HL-60 (cell line): ENCODE results near the gene CYB561D2.

Source experiments
- GABPA ChIP-seq: IDR thresholded peaks from 2 replicates; pipeline ENCODE4 v1.6.1; 2012; ENCODE audit warnings: low read depth
- POLR2AphosphoS5 ChIP-seq: IDR thresholded peaks from 2 replicates; pipeline ENCODE4 v1.6.1; 2012; ENCODE audit warnings: low read depth
- SPI1 ChIP-seq: IDR thresholded peaks from 2 replicates; pipeline ENCODE4 v1.6.1; 2012; ENCODE audit warnings: low read depth, mild to moderate bottlenecking, borderline replicate concordance
- TF ChIP-seq, protein P1 (sequence below): IDR thresholded peaks from one replicate; pipeline ENCODE4 v1.5.1; 2011; ENCODE audit warnings: low read length, control low read depth, inconsistent platforms; ENCODE audit not compliant: insufficient read depth
- TF ChIP-seq, protein P2 (sequence below): IDR thresholded peaks from 2 replicates; pipeline ENCODE4 v1.6.1; 2012; ENCODE audit warnings: low read depth; ENCODE audit not compliant: insufficient replicate concordance

GRCh38 chr3:50350213-50350526 lies 492 bp upstream of the CYB561D2 start:
- TF ChIP-seq, protein P1, sequence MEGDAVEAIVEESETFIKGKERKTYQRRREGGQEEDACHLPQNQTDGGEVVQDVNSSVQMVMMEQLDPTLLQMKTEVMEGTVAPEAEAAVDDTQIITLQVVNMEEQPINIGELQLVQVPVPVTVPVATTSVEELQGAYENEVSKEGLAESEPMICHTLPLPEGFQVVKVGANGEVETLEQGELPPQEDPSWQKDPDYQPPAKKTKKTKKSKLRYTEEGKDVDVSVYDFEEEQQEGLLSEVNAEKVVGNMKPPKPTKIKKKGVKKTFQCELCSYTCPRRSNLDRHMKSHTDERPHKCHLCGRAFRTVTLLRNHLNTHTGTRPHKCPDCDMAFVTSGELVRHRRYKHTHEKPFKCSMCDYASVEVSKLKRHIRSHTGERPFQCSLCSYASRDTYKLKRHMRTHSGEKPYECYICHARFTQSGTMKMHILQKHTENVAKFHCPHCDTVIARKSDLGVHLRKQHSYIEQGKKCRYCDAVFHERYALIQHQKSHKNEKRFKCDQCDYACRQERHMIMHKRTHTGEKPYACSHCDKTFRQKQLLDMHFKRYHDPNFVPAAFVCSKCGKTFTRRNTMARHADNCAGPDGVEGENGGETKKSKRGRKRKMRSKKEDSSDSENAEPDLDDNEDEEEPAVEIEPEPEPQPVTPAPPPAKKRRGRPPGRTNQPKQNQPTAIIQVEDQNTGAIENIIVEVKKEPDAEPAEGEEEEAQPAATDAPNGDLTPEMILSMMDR, result no peak
- TF ChIP-seq SPI1 (no peak), POLR2AphosphoS5 (no peak), GABPA (no peak)
- TF ChIP-seq, protein P2, sequence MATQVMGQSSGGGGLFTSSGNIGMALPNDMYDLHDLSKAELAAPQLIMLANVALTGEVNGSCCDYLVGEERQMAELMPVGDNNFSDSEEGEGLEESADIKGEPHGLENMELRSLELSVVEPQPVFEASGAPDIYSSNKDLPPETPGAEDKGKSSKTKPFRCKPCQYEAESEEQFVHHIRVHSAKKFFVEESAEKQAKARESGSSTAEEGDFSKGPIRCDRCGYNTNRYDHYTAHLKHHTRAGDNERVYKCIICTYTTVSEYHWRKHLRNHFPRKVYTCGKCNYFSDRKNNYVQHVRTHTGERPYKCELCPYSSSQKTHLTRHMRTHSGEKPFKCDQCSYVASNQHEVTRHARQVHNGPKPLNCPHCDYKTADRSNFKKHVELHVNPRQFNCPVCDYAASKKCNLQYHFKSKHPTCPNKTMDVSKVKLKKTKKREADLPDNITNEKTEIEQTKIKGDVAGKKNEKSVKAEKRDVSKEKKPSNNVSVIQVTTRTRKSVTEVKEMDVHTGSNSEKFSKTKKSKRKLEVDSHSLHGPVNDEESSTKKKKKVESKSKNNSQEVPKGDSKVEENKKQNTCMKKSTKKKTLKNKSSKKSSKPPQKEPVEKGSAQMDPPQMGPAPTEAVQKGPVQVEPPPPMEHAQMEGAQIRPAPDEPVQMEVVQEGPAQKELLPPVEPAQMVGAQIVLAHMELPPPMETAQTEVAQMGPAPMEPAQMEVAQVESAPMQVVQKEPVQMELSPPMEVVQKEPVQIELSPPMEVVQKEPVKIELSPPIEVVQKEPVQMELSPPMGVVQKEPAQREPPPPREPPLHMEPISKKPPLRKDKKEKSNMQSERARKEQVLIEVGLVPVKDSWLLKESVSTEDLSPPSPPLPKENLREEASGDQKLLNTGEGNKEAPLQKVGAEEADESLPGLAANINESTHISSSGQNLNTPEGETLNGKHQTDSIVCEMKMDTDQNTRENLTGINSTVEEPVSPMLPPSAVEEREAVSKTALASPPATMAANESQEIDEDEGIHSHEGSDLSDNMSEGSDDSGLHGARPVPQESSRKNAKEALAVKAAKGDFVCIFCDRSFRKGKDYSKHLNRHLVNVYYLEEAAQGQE, result no peak
